LNCAP (cell line): Measurements from ENCODE around the gene TRNP1.

ENCODE experiments used
- TF ChIP-seq, protein P1 (sequence below): fragments of 450-650 bp; IDR thresholded peaks from 2 replicates; pipeline ENCODE4 v1.5.1; 2017; ENCODE audit warnings: mild to moderate bottlenecking

TRNP1 gene

GRCh38 chr1:27011976-27012563 lies 18.6 kb downstream of the TRNP1 start:
- TF ChIP-seq, protein P1, sequence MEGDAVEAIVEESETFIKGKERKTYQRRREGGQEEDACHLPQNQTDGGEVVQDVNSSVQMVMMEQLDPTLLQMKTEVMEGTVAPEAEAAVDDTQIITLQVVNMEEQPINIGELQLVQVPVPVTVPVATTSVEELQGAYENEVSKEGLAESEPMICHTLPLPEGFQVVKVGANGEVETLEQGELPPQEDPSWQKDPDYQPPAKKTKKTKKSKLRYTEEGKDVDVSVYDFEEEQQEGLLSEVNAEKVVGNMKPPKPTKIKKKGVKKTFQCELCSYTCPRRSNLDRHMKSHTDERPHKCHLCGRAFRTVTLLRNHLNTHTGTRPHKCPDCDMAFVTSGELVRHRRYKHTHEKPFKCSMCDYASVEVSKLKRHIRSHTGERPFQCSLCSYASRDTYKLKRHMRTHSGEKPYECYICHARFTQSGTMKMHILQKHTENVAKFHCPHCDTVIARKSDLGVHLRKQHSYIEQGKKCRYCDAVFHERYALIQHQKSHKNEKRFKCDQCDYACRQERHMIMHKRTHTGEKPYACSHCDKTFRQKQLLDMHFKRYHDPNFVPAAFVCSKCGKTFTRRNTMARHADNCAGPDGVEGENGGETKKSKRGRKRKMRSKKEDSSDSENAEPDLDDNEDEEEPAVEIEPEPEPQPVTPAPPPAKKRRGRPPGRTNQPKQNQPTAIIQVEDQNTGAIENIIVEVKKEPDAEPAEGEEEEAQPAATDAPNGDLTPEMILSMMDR: no peak

DNA sequence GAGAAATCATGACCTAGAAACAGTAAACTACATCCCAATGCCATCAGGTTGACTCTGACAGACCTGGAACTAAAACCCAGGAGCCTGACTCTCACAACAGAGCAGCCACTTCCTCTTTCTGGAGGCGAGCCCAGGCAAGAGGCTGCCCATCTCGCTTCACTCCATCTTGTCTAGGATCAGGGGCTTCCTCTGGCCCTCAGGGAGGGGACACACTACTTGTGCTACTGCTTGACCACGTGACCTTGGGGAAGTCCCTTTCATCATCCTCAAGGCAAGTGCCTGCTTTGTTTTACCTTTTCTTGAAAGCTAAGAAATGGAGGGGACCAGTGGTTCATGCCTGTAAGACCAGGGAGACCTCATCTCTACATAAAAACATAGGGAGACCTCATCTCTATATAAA lies 21.8 kb downstream of the TRNP1 start:
- TF ChIP-seq, protein P1: no peak

DNA sequence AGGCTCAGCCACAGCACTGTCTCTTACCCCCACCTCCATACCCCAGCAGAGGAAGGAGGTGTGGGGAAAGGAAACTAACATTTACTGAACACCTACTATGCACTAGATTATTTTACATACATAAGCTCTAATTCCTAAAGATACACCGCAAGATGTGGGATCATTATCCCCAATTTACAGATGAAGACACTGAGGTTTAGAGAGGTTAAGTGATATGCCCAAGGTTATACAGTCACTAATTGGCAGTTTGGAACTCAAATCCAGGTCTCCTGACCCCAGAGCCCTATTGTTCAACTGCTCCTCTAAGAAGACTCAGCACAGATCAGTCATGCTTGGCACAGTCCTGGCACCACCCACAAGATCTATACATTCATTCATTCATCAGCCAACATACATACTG lies 22.9 kb downstream of the TRNP1 start:
- TF ChIP-seq, protein P1: no peak

GRCh38 chr1:27017207-27017606 lies 23.7 kb downstream of the TRNP1 start:
- TF ChIP-seq, protein P1: no peak

DNA sequence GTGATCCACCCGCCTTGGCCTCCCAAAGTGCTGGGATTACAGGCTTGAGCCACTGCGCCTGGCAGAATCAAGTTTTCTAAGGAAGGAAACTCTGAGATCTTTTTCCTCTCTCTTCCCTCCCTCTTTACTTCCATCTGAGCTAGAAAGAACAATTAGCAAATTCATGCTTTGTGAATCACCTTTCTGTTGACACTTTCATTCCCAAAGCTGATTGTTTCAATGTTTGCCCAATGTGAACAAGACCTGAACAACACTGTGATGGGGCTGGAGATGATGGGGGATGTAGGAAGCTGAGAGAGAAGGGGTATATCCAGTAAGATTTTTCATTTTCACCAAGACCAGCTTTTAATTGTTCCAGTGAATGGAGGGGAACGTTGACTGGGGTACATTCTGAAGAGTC lies 24.8 kb downstream of the TRNP1 start:
- TF ChIP-seq, protein P1: no peak

DNA sequence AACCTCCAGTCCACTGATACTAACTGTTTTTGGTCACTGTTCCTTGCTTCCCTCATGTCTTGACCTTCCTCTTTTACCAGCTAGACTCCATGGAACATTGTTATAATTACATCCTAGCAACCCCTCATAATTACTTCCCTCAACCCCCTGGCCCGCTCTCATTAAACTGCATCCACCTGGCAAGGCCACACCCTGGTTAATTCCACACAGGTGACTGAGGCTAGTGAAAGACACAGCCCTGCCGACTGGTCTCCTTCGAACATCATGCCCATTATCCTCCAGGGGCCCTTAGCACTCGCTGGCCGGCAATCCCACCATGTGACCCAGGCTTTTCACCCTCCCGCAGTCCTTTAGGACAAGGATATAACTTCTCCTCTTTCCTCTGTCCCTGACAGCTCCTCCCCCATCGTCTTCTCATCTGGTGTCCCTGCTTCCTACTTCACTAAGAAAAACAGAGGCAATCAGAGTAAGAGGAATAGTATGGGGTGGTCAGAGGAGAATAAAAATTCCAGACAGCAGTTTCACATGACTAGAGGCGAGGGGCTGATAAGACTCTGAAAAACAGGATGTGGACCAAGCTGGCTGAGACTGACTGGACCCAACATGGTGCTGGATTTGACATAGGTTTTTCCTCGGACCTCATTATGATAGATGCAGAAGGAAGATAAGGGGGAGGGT lies 28.0 kb downstream of the TRNP1 start:
- TF ChIP-seq, protein P1: no peak

DNA sequence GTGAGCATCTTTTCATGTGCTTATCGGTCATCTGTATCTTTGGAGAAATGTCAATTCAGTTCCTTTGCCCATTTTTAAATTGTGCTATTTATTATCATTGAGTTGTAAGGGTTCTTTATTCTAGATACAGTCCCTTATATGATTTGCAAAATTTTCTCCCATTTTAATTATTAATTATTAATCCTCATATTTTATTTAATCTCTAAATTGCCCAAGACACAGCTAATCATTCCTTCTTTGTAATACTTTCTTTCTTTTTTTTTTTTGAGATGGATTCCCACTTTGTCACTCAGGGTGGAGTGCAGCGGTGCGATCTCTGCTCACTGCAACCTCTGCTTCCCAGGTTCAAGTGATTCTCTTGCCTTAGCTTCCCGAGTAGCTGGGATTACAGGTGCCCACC lies 32.2 kb downstream of the TRNP1 start:
- TF ChIP-seq, protein P1: no peak
